ENCODE results near the gene DOC2B. TPM values are rescaled to one million over a fixed set of nuclear protein-coding genes. Genes with fewer than 3 reads are reported as not detected.
"Not testable (repeated sequence)": the region's sequence is repeated elsewhere in the genome, so short reads cannot be mapped to it uniquely, and the experiment has no call there.

DOC2B gene
- 60.2 TPM for polyA plus RNA-seq (ENCODE audit: insufficient read length)
- long read RNA-seq, donor 1, full-length matches to known transcripts: 13 of 13 reads
- long read RNA-seq, donor 1, partial matches to known transcripts: 0 of 13 reads
- long read RNA-seq, donor 1, other reads (novel, unspliced or antisense): 0 of 13 reads
- long read RNA-seq, donor 2, full-length matches to known transcripts: 7 of 25 reads
- long read RNA-seq, donor 2, partial matches to known transcripts: 18 of 25 reads
- long read RNA-seq, donor 2, other reads (novel, unspliced or antisense): 0 of 25 reads
- long read RNA-seq, donor 3: 0 reads
- long read RNA-seq, donor 4: 0 reads
- long read RNA-seq, donor 5, full-length matches to known transcripts: 8 of 8 reads
- long read RNA-seq, donor 5, partial matches to known transcripts: 0 of 8 reads
- long read RNA-seq, donor 5, other reads (novel, unspliced or antisense): 0 of 8 reads
- long read RNA-seq, donor 6, full-length matches to known transcripts: 13 of 13 reads
- long read RNA-seq, donor 6, partial matches to known transcripts: 0 of 13 reads
- long read RNA-seq, donor 6, other reads (novel, unspliced or antisense): 0 of 13 reads
- long read RNA-seq, donor 7, full-length matches to known transcripts: 13 of 13 reads
- long read RNA-seq, donor 7, partial matches to known transcripts: 0 of 13 reads
- long read RNA-seq, donor 7, other reads (novel, unspliced or antisense): 0 of 13 reads
- long read RNA-seq, donor 8, full-length matches to known transcripts: 3 of 3 reads
- long read RNA-seq, donor 8, partial matches to known transcripts: 0 of 3 reads
- long read RNA-seq, donor 8, other reads (novel, unspliced or antisense): 0 of 3 reads

GRCh38 chr17:181245-182049 is at the start of gene DOC2B:
TSS of gene DOC2B (minus strand) at chr17:181650. CDS start at chr17:181479, 171 bp downstream.
- peak; percentile 38 for DNase-seq

DNA sequence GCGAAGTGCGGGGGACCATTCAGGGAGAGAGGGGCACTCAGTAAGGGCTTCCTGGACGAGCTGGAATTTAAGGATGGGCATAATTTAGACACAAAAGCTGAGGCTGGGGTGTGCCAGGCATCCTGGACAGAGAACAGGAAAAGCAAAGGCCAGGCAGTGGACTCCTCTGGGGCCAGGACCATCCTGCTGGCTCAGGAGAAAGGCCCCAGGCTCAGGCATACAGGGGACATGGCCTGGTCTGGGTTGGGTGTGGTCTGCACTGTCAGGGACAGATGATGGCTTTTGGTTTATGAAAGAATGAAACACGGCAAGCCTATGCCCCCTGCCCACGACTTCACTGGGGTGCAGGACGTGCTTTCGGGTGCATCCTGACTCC is 48.9 kb upstream of the DOC2B start:
- DNase-seq: no peak

DNA sequence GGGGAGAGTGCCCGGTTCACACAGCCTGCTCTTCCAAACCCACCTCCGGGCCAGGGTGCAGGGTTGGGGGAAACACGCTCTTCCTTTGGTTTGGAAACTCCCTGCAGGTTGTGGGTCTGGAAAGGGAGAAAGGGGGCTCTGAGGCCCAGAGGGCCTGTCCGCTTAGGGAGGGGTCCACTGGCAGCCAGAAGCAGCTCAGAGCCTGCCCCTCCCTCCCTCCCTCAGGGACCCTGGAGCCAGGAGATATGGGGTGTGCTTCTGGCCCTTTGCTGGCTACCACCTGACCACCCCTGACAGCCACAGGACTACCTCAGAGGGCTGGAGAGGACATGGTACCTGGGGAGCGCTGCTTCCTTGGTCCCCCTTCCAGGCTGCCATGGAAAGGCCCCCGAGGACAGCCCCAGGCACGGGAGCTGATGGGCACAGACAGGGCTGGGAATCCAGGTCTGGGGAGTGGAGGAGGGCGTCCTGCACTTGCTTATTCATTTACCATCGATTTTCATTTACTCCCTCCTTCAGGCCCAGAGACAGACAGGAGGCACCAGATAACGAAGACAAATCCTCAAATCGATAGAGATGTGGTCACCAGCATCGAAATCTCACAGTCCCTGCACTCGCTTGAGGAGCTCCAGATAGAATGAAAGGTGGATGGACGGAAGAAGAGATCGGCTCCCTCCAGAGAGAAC is 48.4 kb upstream of the DOC2B start:
- DNase-seq: no peak

GRCh38 chr17:228951-229708 is 47.7 kb upstream of the DOC2B start:
- no peak for DNase-seq

DNA sequence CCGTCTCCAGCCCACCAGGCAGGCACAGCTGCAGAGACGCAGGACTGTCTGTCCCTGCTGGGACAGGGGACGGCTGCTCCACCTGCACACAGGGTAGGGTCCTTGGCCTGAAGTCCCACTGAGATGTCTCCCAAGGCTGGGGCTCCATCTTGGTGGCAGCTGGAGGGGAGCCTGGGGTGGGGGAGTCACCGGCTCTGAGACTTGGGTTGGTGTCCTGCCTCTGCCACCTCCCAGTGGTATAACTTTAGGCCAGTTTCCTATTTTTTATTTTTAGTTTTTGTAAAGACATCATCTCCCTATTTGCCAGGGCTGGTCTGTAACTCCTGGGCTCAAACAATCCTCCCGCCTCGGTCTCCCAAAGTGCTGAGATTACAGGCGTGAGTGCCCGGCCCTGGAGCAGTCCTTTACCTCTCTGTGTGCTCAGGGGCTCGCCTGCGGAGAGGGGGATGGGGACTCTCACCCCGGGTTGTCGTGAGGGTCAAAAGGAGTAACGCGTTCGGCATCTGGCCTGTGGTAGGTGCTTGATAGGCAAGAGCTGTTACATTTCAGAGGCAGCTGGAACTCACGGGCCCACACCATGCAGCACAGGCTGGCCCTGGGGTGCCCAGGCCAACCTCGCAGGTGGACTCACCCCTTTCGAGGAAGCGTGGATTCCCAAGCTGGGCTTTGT is 46.6 kb upstream of the DOC2B start:
- no peak for DNase-seq

GRCh38 chr17:227078-227945 is 45.9 kb upstream of the DOC2B start:
- no peak for DNase-seq

GRCh38 chr17:226108-227077 is 44.9 kb upstream of the DOC2B start:
- no peak for DNase-seq

DNA sequence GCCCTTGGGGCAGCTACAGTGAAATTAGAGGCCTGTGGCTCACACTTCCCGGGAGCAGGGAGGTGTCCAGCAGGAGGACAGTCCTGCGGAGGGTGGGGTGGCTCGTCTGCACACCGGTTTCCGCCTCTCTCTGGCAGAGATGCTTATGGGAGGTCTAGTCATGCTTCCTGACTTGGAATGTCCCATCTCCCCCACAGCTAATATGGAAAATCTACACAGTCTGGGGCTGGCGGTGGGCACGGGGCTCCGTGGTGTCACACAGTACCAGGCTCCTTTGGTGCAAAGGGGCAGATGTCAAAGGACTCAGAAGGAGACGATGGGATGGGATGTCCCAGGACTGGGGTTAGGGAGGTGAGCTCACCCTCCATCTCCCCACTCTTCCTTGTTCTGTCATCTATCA is 44.1 kb upstream of the DOC2B start:
- no peak for DNase-seq

DNA sequence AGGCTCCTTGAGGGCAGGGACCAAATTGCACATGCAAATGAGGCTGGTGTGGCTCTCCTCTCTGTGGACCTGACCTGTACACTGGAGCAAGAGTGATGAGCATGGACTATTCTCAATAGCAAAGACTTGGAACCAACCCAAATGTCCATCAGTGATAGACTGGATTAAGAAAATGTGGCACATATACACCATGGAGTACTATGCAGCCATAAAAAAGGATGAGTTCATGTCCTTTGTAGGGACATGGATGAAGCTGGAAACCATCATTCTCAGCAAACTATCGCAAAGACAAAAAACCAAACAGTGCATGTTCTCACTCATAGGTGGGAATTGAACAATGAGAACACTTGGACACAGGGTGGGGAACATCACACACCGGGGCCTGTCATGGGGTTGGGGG is 43.1 kb upstream of the DOC2B start:
- DNase-seq: not testable (repeated sequence)

DNA sequence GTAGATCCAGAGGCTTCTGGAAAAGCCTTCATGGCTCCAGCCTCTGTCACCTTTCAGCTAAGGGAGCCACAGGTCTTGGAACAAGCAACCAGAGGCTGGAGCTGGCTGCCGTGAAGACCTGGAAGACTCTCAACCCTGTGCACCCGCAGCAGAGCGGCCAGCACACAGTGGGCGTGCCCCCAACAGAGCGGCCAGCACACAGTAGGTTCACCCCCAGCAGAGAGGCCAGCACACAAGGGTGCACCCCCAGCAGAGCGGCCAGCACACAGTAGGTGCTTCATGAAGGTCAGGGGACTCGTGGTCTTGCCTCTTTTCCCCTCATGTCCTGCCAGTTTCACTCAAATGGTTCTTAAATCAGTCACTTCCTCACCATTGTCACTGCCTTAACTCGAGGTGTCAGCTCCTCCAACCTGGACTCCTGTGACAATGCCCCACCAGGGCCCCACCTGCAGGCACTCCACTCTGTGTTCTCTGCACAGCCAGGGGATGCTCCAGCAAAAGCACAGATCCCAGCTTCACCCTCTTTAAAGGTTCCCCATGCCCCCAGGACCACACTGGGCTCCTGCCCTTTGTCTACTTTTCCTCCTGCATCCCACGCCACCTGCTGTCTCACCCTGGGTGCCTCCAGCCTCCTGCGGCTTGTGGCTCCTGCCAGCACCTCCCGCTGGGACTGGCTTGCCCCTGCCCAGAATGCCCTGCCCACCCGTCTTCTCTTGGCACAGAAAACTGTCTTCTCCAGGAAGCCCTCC is 42.4 kb upstream of the DOC2B start:
- DNase-seq: no peak

GRCh38 chr17:222172-222571 is 40.7 kb upstream of the DOC2B start:
- DNase-seq: no peak

- DNase-seq: no peak
Measured at GRCh38 chr17:219696-220095, 38.2 kb upstream of the DOC2B start.

DNA sequence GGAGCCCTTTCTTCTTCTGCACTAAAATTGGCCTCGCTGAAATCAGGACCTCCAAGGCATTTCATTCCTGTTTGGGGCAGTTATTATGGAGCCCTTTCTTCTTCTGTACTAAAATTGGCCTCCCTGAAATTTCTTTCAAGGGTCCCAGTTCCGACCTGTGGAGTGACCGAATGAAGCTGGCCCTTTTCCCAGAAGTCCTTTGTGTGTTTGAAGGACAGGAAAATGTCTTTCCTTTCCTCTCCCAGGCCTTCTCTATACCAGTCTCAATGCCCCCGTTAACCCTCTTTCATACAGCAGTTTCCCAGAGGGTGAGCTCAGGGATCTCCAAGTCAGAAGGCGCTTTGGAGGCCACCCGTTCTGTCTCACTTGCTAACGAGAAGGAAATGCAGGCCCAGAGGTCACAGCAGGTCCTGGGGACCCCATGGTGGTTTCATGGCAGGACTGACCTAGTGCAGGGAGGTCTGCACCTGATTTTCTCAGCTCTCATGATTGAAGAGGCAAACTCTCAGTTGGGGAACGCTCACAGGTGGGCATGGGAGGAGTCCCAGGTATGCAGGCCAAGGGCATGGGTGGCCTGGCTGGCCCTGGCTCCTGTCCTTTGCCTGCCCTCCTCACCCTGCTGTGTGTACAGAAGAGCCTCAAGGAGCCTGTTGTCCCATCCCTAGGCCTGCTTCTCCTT is 37.1 kb upstream of the DOC2B start:
- no peak for DNase-seq

DNA sequence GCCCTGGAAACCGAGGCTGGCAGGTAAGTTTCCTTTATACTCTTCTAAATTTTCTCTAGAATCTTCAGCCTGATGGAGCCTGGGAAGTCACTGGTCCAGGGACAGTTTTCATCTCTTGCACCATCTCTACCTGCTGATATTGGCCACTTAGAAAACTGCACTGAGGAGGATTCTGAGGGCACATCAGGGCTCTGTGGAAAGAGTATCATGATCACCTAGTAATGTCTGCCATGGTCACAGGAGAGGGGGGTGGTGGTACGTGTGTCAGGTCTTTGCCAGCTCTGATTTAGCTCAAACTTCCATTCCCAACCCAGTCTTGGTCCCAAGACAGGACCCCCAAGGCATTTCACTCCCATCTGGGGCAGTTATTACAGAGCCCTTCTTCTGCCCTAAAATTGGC is 35.2 kb upstream of the DOC2B start:
- DNase-seq: no peak

- not testable (repeated sequence) for DNase-seq
Measured at GRCh38 chr17:215563-216478, 34.4 kb upstream of the DOC2B start.

GRCh38 chr17:214881-215331 is 33.5 kb upstream of the DOC2B start:
- no peak for DNase-seq
